Measurements from ENCODE around the gene RERE.

Gene RERE

GRCh38 chr1:8411803-8412182 is 405.6 kb downstream of the RERE start:
- no peak for TF ChIP-seq YY1 (IDR thresholded peaks at IDR 0.05; ENCODE audit: low read depth)
- TF ChIP-seq RAD21 (IDR thresholded peaks at IDR 0.05; ENCODE audit: low read depth): no peak
- TF ChIP-seq TAF1 (IDR thresholded peaks at IDR 0.05; ENCODE audit: low read depth): no peak
- TF ChIP-seq TCF12 (IDR thresholded peaks at IDR 0.05; ENCODE audit: low read depth): no peak
- TF ChIP-seq CREB1 (IDR thresholded peaks at IDR 0.05; ENCODE audit: low read depth): no peak
- TF ChIP-seq NFIC (IDR thresholded peaks at IDR 0.05): no peak
- no peak for TF ChIP-seq USF1 (IDR thresholded peaks at IDR 0.05)
- no peak for TF ChIP-seq REST (IDR thresholded peaks at IDR 0.05; ENCODE audit: low read depth)
- no peak for TF ChIP-seq MAX (IDR thresholded peaks at IDR 0.05)
- TF ChIP-seq CEBPB (IDR thresholded peaks at IDR 0.05): no peak
- no peak for TF ChIP-seq EGR1 (IDR thresholded peaks at IDR 0.05)
- no peak for TF ChIP-seq FOXM1 (IDR thresholded peaks at IDR 0.05; ENCODE audit: borderline replicate concordance, low read depth)
- no peak for TF ChIP-seq TEAD4 (IDR thresholded peaks at IDR 0.05)
- no peak for TF ChIP-seq EP300 (IDR thresholded peaks at IDR 0.05; ENCODE audit: borderline replicate concordance)
- TF ChIP-seq ZBTB7A (IDR thresholded peaks at IDR 0.05; ENCODE audit: low read depth): no peak

- TF ChIP-seq NFIC (IDR thresholded peaks at IDR 0.05) (no peak), MAX (IDR thresholded peaks at IDR 0.05) (no peak), FOXM1 (IDR thresholded peaks at IDR 0.05; ENCODE audit: borderline replicate concordance, low read depth) (no peak), REST (IDR thresholded peaks at IDR 0.05; ENCODE audit: low read depth) (no peak), EGR1 (IDR thresholded peaks at IDR 0.05) (no peak), RAD21 (IDR thresholded peaks at IDR 0.05; ENCODE audit: low read depth) (no peak), ZBTB7A (IDR thresholded peaks at IDR 0.05; ENCODE audit: low read depth) (no peak), TCF12 (IDR thresholded peaks at IDR 0.05; ENCODE audit: low read depth) (no peak), TEAD4 (IDR thresholded peaks at IDR 0.05) (no peak), CREB1 (IDR thresholded peaks at IDR 0.05; ENCODE audit: low read depth) (no peak), CEBPB (IDR thresholded peaks at IDR 0.05) (no peak), TAF1 (IDR thresholded peaks at IDR 0.05; ENCODE audit: low read depth) (no peak)
Measured at GRCh38 chr1:8410791-8411190, 406.6 kb downstream of the RERE start.

- TF ChIP-seq YY1 (IDR thresholded peaks at IDR 0.05; ENCODE audit: low read depth) (no peak), CEBPB (IDR thresholded peaks at IDR 0.05) (no peak), CREB1 (IDR thresholded peaks at IDR 0.05; ENCODE audit: low read depth) (no peak), USF1 (IDR thresholded peaks at IDR 0.05) (no peak), ZBTB7A (IDR thresholded peaks at IDR 0.05; ENCODE audit: low read depth) (no peak), NFIC (IDR thresholded peaks at IDR 0.05) (no peak), TAF1 (IDR thresholded peaks at IDR 0.05; ENCODE audit: low read depth) (no peak), TEAD4 (IDR thresholded peaks at IDR 0.05) (no peak), MAX (IDR thresholded peaks at IDR 0.05) (no peak), TCF12 (IDR thresholded peaks at IDR 0.05; ENCODE audit: low read depth) (no peak), FOXM1 (IDR thresholded peaks at IDR 0.05; ENCODE audit: borderline replicate concordance, low read depth) (no peak), RAD21 (IDR thresholded peaks at IDR 0.05; ENCODE audit: low read depth) (no peak), EGR1 (IDR thresholded peaks at IDR 0.05) (no peak), EP300 (IDR thresholded peaks at IDR 0.05; ENCODE audit: borderline replicate concordance) (no peak), REST (IDR thresholded peaks at IDR 0.05; ENCODE audit: low read depth) (no peak)
Measured at GRCh38 chr1:8409606-8410005, 407.8 kb downstream of the RERE start.

GRCh38 chr1:8409106-8409505 is 408.3 kb downstream of the RERE start:
- TF ChIP-seq RAD21 (IDR thresholded peaks at IDR 0.05; ENCODE audit: low read depth): no peak
- TF ChIP-seq FOXM1 (IDR thresholded peaks at IDR 0.05; ENCODE audit: borderline replicate concordance, low read depth): no peak
- TF ChIP-seq ZBTB7A (IDR thresholded peaks at IDR 0.05; ENCODE audit: low read depth): no peak
- TF ChIP-seq YY1 (IDR thresholded peaks at IDR 0.05; ENCODE audit: low read depth): no peak
- TF ChIP-seq CREB1 (IDR thresholded peaks at IDR 0.05; ENCODE audit: low read depth): no peak

All from Ishikawa (cell line).